Body of pancreas (tissue), 4 donors: ENCODE results near the gene RAD51B. TPM values are rescaled to one million over a fixed set of nuclear protein-coding genes. Genes with fewer than 3 reads are reported as not detected.
A peak's percentile ranks its signal among the peaks of the same experiment; 100 is the strongest.

Experiments used
- ATAC-seq: fragments of 150-250 bp; one replicate; pipeline ENCODE4 v1.9.1; 2016
- DNase-seq, 4 donors: peaks; one replicate each; pipeline ENCODE4 v3.0.0-alpha.2; 2019
- H3K27ac ChIP-seq, 4 donors: fragments of 200-600 bp; sonication (generic); 1 replicate in 3 of 4; 2 replicates in 1 of 4; pipeline versions ENCODE4 v1.5.1 to v1.6.1; 2016 to 2019; ENCODE audit warnings: mild to moderate bottlenecking in 1 of 4, mixed read lengths in 1 of 4, moderate library complexity in 1 of 4
- H3K27me3 ChIP-seq, 2 donors: fragments of 200-600 bp; sonication (generic); one replicate each; pipeline ENCODE4 v1.6.0; 2016; ENCODE audit warnings: mild to moderate bottlenecking in 1 of 2
- H3K36me3 ChIP-seq, 2 donors: fragments of 200-600 bp; sonication (generic); replicated peaks in 1 of 2; 2 replicates each; pipeline ENCODE4 v1.5.1; 2016; ENCODE audit warnings: low read depth in 2 of 2; ENCODE audit not compliant: insufficient read depth in 1 of 2
- H3K4me1 ChIP-seq: fragments of 200-600 bp; sonication (generic); one replicate; pipeline ENCODE4 v1.6.0; 2016
- H3K4me3 ChIP-seq, 2 donors: fragments of 200-600 bp; sonication (generic); 1 replicate in 1 of 2; 2 replicates in 1 of 2; pipeline ENCODE4 v1.5.1; 2016 to 2019
- H3K9me3 ChIP-seq, 3 donors: fragments of 200-600 bp; sonication (generic); 1 replicate in 2 of 3; 2 replicates in 1 of 3; pipeline ENCODE4 v1.5.1; 2016
- POLR2A ChIP-seq, 3 donors: fragments of 450-650 bp; IDR thresholded peaks; one replicate each; pipeline ENCODE4 v1.6.1; 2016; ENCODE audit warnings: antibody characterized with exemption in 3 of 3, mild to moderate bottlenecking in 2 of 3
- WGBS, 2 donors: methylation state at CpG; one replicate each; pipeline ENCODE4 v1.1.5; 2017; 5-methylcytosine and 5-hydroxymethylcytosine counted together
- intact Hi-C: fragments of 100-400 bp; cut with DNase I; formaldehyde crosslinking; loops from one replicate; pipeline ENCODE4 v1.15.1; 2023
- total RNA-seq, 2 donors: library from RNA; depleted of rRNA; stranded (reverse); fragments of >200 nt; gene quantifications; one replicate each; pipeline ENCODE4 v1.1.0, GENCODE V29; 2016
- TF ChIP-seq, protein P1 (sequence below), 7 experiments: fragments of 450-650 bp in 4 of 7; fragments of 200-600 bp in 3 of 7; sonication (generic) in 3 of 7; IDR thresholded peaks; one replicate each; pipeline ENCODE4 v1.5.1; 2016 to 2019; ENCODE audit warnings: antibody characterized with exemption in 7 of 7

RAD51B gene
- total RNA-seq, 2 donors from 2014 or later, result 12.2 to 29.6 TPM

DNA sequence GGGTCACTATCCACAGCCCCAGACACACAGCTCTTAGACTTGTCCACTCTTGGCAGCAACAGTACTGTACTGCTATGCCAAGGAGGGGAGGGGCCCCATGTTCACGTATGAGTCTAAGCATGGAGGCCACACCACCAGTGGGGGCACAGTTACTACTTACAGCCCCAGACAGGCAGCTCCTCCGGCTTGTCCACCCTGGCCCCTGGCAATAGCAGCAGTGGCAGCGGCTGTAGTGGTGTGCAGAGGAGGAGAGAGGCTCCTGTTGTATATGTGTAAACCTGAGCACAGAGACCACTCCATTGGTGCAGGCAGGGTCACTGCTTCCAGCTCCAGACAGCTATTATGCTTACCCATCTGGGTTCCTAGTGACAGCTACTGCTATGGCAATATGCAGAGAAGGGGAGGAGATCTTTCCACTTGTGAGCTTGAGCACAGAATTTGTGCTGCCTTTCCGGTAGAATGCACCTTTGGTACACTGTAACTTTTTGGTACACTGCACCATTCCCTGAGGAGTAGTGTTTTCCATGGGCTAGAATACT, 113.2 kb downstream of the RAD51B start:
- no peak for ATAC-seq

DNA sequence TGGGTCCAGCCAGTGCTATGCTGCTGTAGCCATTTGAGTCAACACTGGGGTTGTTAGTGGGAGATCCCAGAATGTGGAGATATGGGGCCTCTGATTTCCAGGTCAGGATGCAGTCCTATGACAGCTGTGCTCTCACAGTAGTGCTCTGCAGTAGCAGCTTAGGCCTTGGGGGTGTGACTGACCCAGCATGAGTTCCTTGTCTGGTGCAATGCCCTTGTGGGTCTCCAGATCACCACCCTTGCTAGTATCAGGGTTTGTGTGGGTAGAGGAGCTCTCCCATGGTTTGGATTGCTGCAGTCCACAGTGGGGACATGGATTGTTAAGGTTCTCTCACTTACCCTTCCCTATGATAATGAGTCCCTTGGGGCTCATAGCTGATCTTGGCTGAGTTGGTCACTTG, 113.7 kb downstream of the RAD51B start:
- no peaks in the 10 kb centered on the region for H3K9me3 ChIP-seq
- no peak for DNase-seq
- ATAC-seq, result no peak
- H3K36me3 ChIP-seq, result no peaks in the 10 kb centered on the region
- intact Hi-C loops, result no loop called here
- no peak overlapping the region for H3K27ac ChIP-seq
- no peak for TF ChIP-seq POLR2A (IDR thresholded peaks at IDR 0.05)
- TF ChIP-seq, protein P1, sequence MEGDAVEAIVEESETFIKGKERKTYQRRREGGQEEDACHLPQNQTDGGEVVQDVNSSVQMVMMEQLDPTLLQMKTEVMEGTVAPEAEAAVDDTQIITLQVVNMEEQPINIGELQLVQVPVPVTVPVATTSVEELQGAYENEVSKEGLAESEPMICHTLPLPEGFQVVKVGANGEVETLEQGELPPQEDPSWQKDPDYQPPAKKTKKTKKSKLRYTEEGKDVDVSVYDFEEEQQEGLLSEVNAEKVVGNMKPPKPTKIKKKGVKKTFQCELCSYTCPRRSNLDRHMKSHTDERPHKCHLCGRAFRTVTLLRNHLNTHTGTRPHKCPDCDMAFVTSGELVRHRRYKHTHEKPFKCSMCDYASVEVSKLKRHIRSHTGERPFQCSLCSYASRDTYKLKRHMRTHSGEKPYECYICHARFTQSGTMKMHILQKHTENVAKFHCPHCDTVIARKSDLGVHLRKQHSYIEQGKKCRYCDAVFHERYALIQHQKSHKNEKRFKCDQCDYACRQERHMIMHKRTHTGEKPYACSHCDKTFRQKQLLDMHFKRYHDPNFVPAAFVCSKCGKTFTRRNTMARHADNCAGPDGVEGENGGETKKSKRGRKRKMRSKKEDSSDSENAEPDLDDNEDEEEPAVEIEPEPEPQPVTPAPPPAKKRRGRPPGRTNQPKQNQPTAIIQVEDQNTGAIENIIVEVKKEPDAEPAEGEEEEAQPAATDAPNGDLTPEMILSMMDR (IDR thresholded peaks at IDR 0.05), result no peak
- no peak overlapping the region for H3K4me3 ChIP-seq
- peaks cover 6% of the 10 kb centered on the region for H3K4me1 ChIP-seq
- H3K27me3 ChIP-seq, result no peaks in the 10 kb centered on the region

More for the DNA sequence above, 113.2 kb downstream of the RAD51B start:
- no peak for TF ChIP-seq POLR2A (IDR thresholded peaks at IDR 0.05)
- TF ChIP-seq, protein P1 (IDR thresholded peaks at IDR 0.05), result no peak
- Histone ChIP-seq H3K36me3 (no peaks in the 10 kb centered on the region), H3K27me3 (no peaks in the 10 kb centered on the region), H3K9me3 (no peaks in the 10 kb centered on the region), H3K27ac (no peak overlapping the region), H3K4me1 (peaks cover 6% of the 10 kb centered on the region), H3K4me3 (no peak overlapping the region)
- DNase-seq, result no peak
- intact Hi-C loops, result no loop called here
- WGBS, 2 donors, result 70 to 78% methylated on average over 4 of the region's 4 CpGs

DNA sequence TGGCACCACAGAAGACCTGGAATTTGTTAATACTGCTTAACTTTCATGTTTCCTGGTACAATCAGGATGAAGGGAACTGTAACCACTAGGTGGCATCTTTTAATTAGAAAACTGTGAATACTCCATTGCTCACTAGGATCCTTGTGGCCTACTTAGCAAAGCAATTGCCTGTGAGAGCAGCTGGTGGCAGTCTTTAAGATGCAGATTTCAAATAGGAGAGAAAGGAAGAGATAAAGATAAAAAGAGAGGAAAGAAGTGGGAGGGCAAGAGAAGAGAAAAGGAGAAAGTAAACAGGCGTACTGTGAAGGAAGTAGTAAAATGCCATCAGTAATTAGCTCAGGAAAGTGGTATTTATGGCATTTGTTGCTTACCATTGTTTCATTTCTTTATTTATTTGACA, 114.5 kb downstream of the RAD51B start:
- H3K4me3 ChIP-seq, result no peak overlapping the region
- no peak for TF ChIP-seq POLR2A (IDR thresholded peaks at IDR 0.05)
- TF ChIP-seq, protein P1 (IDR thresholded peaks at IDR 0.05), result peak; percentile 60 to 93 (median 87)
- no peaks in the 10 kb centered on the region for H3K36me3 ChIP-seq
- peak overlapping the region in 1 of 4 donors; percentile 3 for H3K27ac ChIP-seq
- H3K27me3 ChIP-seq, result no peaks in the 10 kb centered on the region
- ATAC-seq (peak; percentile 94), DNase-seq (peak; percentile 20 to 63 (median 42))
- no peaks in the 10 kb centered on the region for H3K9me3 ChIP-seq
- intact Hi-C loops, result no loop called here
- peaks cover 6% of the 10 kb centered on the region for H3K4me1 ChIP-seq
- WGBS, 2 donors, result 27 to 52% methylated on average over 1 of the region's 1 CpG

DNA sequence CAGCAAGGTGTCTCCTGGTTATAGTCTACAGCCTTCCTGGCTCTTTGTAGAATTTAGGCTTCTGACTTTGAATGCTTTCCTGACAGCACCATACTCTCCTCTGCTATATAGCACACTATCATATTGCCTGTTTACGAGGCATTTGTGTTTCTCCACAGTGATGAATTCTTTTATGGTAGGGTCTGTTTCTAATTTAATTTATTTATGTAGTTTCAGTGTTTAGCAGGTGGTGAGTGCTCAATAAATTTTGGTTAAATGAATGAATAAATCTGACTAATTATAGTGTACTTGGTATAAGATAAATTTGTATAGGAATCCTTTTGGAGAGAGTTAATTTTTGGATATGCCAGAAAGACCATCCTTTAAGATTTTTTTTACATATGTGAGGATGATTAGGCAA, 115.3 kb downstream of the RAD51B start:
- intact Hi-C loops, result loop anchor here (5.0 kb wide), 1 partner anchor 887 kb away; no protein-coding TSS in a partner anchor
- Histone ChIP-seq H3K4me1 (peaks cover 6% of the 10 kb centered on the region), H3K36me3 (no peaks in the 10 kb centered on the region), H3K27me3 (no peaks in the 10 kb centered on the region), H3K4me3 (no peak overlapping the region), H3K27ac (no peak overlapping the region), H3K9me3 (no peaks in the 10 kb centered on the region)
- no peak for ATAC-seq
- TF ChIP-seq, protein P1 (IDR thresholded peaks at IDR 0.05), result no peak
- no peak for TF ChIP-seq POLR2A (IDR thresholded peaks at IDR 0.05)
- 100% methylated on average over 1 of the region's 1 CpG for WGBS, 2 donors
- DNase-seq, result no peak

DNA sequence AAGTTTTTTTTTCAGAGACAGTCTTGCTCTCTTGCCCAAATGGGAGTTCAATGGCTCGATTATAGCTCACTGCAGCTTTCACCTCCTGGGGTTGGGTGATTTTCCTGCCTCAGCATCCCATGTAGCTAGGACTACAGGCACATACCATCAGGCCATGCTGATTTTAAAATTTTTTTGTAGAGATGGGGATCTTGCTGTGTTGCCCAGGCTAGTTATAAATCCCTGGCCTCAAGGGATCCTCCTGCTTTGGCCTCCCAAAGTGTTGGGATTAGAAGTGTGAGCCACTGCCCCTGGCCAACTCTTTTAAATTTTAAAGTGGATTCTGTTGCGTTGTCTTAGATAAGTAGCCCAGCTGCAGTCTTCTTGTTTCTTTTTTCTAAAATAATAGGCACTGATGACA, 115.8 kb downstream of the RAD51B start:
- Histone ChIP-seq H3K27me3 (no peaks in the 10 kb centered on the region), H3K9me3 (no peaks in the 10 kb centered on the region), H3K36me3 (no peaks in the 10 kb centered on the region), H3K27ac (no peak overlapping the region), H3K4me3 (no peak overlapping the region), H3K4me1 (peaks cover 10% of the 10 kb centered on the region)
- ATAC-seq (no peak), DNase-seq (no peak)
- 86 to 89% methylated on average over 2 of the region's 2 CpGs for WGBS, 2 donors
- TF ChIP-seq, protein P1 (IDR thresholded peaks at IDR 0.05), result no peak
- TF ChIP-seq POLR2A (IDR thresholded peaks at IDR 0.05), result no peak
- intact Hi-C loops, result loop anchor here (5.0 kb wide), 1 partner anchor 887 kb away; no protein-coding TSS in a partner anchor
